Activated naive CD4-positive, alpha-beta T cell treated with Interleukin-2 at 50 U/mL for 16 hours (primary cell): ENCODE results near the gene TLR9.
"Not testable (repeated sequence)": the region's sequence is repeated elsewhere in the genome, so short reads cannot be mapped to it uniquely, and the experiment has no call there.

ENCODE experiments used
- DNase-seq: peaks from one replicate; pipeline ENCODE4 v3.0.0-alpha.2; 2020

Gene TLR9, protein sequence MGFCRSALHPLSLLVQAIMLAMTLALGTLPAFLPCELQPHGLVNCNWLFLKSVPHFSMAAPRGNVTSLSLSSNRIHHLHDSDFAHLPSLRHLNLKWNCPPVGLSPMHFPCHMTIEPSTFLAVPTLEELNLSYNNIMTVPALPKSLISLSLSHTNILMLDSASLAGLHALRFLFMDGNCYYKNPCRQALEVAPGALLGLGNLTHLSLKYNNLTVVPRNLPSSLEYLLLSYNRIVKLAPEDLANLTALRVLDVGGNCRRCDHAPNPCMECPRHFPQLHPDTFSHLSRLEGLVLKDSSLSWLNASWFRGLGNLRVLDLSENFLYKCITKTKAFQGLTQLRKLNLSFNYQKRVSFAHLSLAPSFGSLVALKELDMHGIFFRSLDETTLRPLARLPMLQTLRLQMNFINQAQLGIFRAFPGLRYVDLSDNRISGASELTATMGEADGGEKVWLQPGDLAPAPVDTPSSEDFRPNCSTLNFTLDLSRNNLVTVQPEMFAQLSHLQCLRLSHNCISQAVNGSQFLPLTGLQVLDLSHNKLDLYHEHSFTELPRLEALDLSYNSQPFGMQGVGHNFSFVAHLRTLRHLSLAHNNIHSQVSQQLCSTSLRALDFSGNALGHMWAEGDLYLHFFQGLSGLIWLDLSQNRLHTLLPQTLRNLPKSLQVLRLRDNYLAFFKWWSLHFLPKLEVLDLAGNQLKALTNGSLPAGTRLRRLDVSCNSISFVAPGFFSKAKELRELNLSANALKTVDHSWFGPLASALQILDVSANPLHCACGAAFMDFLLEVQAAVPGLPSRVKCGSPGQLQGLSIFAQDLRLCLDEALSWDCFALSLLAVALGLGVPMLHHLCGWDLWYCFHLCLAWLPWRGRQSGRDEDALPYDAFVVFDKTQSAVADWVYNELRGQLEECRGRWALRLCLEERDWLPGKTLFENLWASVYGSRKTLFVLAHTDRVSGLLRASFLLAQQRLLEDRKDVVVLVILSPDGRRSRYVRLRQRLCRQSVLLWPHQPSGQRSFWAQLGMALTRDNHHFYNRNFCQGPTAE

DNA sequence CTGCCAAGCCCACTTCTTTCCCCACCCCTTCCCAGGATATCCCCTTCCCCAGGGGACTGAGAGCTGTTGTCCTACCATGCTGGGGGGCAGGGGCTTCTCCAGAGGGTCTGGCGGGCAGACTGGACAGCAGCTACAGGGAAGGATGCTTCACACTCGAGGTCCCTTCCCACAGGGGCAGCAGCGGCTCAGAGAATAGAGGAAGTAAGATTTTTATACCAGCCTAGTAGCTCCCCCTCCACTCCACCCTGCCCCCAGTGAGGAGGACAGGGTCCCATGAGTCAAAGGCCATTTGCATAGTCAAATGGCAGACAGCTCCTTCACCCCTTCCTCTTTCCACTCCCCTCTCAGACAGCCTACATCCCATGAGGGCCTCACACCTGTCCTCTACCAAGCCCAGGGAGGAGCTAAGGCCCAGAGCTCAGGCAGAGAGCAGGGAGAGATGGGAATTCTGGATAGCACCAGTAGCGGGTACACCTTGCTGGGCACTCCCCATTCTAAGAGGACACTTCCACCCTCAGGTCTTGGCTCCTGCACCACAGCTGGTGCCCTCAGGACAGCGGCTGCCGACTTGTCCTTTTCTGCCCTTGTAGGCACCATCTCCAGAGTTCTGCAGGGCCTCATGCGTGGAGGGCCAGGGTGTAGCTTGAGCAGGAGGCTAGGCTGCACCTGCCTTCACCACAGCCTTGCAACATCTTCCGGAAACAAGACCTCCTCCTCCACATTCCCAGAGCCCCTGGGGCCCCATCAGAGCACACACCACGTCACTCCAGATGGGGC lies at the start of gene TLR9:
TLR9 (minus strand) TSS at position 194 of the 777 bp plus-strand sequence; CDS start at position 78, 116 bp downstream.
- no peak for DNase-seq

DNA sequence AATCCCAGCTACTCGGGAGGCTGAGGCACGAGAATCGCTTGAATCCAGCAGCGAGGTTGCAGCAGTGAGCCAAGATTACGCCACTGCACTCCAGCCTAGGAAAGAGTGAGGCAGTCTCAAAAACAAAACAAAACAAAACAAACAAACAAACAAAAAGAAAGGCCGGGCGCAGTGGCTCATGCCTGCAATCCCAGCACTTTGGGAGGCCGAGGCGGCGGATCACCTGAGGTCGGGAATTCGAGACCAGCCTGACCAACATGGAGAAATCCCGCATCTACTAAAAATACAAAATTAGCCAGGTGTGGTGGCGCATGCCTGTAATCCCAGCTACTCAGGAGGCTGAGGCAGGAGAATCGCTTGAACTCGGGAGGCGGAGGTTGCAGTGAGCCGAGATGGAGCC lies 49.3 kb upstream of the TLR9 start:
- DNase-seq: not testable (repeated sequence)

DNA sequence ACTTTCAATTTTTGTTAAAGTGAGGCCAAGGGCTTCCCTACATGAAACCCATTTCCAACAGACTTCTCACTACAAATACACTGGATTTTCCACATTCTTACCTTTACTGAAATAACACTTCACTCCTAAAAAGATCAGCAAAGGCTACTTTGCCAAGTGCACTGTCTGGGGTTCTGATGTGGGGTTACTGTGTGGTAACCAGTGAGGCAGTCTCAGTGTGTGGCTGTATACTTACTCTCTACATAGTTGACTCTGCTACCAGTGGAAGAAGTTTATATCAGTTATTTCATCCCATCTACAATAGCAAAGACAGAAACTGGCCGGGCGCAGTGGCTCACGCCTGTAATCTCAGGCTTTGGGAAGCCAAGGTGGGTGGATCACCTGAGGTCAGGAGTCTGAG lies 47.4 kb upstream of the TLR9 start:
- no peak for DNase-seq

DNA sequence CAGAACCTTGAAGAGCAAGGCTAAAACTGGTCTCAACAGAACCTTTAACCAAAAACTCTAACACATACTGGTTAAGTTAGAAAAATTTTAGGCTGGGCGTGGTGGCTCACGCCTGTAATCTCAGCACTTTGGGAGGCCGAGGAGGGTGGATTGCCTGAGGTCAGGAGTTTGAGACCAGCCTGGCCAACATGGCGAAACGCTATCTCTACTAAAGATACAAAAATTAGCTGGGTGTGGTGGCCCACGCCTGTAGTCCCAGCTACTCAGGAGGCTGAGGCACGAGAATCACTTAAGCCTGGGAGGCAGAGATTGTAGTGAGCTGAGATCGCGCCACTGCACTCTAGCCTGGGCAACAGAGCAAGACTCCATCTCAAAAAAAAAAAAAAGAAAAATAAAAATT lies 46.7 kb upstream of the TLR9 start:
- not testable (repeated sequence) for DNase-seq

DNA sequence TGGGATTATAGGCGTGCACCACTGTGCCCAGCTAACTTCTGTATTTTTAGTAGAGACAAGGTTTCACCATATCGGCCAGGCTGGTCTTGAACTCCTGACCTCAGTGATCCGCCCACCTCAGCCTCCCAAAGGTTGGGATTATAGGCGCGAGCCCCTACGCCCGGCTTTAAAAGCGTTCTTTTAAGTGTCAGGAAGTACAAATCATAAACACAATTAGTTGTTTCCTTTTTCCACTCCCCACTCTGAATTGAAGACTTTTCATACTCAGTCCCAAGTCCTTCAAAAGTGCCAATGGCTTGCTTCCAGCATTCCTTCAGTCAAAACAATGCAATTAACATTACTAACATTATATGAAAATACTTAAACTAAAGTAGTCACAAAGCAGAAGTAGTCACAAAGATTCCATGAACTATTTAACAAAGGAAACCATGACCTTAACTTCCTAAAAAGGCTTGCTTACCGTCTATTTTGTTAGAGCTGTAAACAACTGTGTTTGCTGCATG lies 44.9 kb upstream of the TLR9 start:
- no peak for DNase-seq

DNA sequence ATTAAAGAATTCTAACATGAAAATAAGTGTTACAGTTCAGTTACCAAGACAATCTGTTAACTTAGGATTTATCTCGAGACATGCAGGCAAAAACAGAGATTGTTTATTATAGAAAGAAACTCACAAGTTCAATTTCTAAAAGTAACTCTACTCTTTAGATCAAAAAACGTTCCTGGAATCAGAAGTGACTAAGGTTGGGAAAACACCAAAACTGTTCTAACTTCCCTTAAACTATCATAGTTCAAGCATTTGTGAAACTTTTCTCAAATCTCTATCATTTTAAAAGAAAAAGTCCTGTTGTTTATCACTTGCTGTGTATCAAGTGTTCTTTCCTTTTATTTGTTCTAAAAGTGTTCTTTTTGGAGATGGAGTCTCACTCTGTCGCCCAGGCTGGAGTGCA lies 44.3 kb upstream of the TLR9 start:
- no peak for DNase-seq

DNA sequence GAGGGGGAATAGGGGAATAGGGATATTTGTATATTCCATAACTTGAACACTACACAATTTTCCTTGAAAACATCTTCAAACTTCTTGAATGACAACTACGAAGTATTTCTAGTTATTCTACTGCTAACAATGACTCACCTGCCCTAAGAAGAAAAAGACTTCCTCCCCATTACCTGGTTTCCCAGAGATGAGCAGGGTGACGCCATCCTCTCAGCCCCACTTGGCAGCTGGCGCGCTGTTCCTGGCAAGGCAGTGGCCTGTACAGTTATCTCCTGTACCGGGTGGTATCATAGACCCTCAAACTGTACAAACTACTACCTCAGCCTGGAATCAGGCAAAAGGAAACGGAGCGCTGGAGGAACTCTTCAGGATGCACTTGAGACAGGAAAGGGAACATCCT lies 42.6 kb upstream of the TLR9 start:
- peak; percentile 55 for DNase-seq

DNA sequence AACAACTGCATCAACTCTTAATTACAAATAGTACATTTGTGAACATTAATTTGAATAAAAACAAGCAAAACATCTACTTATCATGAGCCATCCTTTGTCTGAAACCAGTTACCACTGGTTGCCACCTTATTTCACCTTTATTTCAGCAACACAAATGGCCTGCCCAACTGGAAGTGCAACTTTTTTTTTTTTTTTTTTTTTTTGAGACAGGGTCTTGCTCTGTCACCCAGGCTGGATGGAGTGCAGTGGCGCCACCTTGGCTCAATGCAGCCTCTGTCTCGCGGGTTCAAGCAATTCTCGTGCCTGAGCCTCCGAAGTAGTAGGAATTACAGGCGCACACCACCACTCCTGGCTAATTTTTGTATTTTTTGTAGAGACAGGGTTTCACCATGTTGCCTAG lies 39.9 kb upstream of the TLR9 start:
- no peak for DNase-seq

DNA sequence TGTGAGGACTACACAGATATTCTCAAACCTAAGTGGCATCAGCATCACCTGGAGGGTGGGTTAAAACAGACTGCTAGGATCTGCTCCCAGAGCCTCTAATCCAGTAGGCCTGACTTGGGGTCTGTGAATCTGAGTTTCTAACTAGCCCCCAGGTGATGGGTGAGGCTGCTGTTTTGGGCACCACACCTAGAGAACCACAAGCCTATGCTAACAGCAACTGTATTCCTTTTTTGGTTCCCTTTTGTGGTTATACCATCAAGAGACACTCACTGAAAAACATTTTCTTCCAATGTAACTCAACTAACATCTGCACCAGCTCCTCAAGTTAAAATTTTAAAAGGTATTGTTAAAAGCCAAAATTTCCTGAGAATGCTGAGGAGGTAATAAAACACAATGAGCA lies 37.0 kb upstream of the TLR9 start:
- no peak for DNase-seq

DNA sequence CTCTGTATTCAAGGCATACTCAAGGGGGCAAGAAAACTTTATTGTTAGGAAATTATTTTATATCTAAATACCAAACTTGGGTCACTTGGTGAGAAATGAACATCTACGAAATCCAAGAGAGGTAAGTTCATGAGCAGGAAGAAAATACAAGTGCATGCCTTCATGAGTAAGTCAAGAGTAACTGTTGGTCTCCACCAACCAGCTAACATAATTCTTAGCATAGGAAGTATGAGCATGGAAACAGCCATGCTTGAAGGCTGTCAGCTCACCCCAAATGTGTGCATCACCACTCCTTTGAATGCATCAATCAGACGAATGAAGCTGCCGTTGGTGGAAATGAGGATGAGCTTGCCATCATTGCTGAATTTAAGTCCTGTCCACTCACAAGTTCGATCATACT lies 34.0 kb upstream of the TLR9 start:
- DNase-seq: no peak

DNA sequence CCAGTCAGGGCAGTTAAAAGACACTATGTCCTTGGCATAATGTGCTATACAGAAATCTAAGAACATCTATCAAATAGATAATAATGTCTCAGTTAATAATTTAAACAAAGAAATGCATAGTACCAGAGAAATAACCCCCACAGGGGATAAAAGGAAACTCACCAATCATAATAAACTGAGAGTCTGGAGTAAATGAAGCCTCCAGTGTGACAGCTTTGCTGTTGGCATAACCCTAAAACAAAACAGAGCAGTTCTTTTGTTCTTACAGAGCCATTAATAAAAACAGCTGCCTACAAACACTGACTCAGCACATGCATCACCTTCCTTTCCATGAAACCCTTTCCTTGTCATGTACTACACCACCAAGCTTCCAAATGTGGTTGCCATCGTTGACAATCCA lies 33.6 kb upstream of the TLR9 start:
- no peak for DNase-seq

DNA sequence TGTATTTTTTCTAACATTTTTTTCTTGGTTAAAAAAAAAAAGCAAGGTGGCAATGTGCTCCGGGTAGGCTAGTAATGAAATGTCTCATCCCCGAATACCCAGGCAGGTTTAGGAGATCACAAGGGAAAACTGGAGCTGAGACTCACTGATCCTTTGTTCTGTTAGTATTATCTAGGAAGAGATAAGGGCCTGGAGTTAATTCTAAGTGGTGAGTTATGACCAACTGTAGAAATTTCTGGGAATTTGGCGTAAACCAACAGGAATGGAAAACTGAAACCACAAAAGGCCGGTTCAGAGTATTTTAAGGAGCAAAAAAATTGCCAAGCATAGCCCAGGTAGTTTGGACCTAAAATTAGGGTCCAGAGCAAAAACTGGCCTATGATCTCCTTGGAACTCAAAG lies 32.5 kb upstream of the TLR9 start:
- DNase-seq: no peak

DNA sequence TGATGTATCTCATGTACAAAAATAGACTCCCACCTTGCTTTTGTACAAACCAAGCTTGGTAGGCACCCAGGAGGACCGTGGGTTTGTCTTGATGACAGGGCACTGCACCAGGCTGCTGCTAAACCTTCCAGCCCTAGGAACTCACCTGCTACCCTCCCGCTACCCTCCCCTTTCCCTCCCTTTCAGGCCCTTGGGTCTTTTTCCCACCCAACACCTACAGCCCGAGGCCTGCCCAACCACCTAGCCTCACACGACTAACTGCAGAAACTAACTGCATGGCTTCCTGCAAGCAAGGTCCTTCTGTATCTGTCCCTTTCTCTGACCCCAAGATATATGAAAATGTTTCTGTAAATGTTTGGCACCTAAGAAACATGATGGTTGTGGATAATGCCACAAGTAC lies 31.2 kb upstream of the TLR9 start:
- DNase-seq: no peak

DNA sequence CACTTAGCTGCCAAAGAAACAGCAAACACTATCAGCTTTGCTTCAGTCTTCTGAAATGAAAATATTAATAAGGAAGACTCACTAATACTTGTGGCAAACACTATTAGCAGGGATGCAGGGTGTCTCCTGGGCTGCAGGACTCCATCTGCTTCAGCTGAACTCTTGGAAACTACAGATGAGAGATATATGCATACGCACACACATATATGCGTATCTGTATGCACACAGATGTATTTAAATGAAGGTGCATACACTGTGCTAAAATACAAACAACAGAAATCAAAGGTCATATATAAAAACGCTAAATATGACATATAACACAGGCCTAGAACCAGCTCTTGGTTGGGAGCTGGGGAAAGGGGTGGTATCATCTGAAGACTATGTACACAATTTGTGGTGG lies 30.7 kb upstream of the TLR9 start:
- DNase-seq: no peak

DNA sequence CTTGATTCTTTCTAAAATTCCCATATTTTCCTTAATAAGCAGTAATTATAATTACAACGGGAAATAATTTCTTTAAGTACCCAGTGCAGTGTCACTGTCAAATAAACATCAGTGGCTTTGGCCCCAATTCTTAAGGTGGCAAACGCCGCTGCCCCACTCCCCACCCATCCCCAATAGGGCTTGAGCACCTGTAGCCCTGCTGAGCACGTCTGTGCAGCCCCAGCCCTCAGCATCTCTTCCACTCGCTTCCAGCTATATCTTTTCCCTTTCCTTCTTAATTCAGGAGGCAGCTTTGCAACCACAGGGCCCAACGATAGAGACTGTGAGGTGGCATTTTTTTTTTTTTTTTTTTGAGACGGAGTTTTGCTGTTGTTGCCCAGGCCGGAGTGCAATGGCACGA lies 29.2 kb upstream of the TLR9 start:
- DNase-seq: no peak

DNA sequence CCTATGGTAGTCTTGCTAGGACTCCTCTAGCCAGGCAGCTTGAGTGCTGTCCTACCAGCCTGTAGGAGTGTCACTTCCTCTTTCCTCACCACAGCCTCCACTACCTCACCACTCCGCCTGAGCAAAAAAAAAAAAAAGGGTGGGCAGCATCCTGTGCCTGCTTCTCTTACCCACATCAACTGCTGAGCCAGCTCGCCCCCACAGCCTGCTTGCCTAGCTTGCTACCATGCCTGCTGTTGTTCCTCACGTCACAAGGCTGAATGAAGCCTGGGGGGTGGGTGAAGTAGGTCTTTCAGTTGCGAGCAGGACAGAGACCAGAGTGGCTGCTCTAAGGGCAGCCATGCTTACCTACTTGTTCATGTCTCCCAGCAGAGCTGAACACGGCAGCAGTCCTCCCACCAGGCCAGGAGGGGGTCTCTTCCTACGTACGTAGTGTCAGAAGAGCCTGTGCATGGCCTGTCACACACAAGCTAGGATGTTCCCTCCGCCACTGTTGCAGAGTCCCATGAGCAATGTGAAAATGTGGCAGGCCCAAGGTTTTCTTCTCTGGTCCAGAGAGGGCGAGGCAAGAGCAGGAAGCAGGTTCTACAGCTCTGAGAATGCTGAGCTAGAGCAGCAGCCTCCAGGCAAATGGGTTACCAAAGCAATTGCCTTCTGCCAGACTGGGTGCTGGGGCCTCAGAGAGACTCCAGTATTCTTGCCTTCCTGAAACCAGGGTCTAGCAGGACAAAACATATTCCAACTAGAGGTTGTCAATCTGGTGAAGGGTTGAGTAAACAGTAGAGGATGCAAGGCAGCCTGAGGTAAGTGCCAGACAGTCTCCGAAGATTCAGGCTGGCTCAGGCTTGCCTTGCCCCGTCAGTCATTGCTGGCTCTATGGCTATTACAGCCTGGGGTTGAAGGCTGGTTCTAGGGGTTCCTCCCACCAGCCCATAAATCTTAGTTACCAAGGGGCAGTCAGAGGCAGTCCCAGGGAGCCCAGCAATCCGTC lies 28.2 kb upstream of the TLR9 start:
- peak; percentile 88 for DNase-seq

DNA sequence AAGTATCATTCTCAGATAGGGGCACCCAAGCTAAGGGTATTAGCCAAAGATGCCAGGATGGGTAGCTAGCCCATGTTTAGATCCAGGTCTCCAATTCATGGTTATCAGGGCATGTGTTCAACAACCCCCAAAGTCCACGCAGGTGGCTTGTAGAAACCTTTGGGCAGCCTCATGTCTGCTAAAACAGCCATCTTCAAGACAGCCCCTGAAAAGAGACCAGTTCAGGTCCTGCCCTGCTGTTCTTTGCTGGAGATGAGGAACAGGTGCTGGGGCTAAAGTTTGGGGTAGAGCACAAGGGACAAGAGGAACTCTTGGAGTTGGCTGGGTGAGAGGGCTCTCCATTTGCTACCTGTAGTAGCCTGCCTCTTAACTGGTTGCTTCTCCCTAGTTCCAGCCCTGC lies 24.7 kb upstream of the TLR9 start:
- no peak for DNase-seq

DNA sequence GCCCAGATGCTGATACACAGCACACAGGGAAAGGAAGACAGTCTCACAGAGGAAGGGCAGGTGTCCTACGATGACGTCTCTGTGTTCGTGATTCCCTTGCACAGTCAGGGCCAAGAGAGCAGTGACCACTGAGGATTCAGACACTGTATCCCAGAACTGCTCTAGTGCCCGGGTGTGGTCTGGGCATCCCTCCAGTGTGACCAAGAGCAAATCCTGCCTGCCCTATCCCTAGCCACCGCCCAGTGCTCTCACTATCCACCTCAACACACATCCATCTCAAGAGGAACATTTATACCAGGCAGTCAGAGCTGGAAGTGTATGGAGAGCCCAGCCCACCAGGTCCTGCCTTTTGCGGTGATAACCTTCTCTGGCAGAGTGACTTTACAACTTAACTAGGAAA lies 24.2 kb upstream of the TLR9 start:
- DNase-seq: no peak

DNA sequence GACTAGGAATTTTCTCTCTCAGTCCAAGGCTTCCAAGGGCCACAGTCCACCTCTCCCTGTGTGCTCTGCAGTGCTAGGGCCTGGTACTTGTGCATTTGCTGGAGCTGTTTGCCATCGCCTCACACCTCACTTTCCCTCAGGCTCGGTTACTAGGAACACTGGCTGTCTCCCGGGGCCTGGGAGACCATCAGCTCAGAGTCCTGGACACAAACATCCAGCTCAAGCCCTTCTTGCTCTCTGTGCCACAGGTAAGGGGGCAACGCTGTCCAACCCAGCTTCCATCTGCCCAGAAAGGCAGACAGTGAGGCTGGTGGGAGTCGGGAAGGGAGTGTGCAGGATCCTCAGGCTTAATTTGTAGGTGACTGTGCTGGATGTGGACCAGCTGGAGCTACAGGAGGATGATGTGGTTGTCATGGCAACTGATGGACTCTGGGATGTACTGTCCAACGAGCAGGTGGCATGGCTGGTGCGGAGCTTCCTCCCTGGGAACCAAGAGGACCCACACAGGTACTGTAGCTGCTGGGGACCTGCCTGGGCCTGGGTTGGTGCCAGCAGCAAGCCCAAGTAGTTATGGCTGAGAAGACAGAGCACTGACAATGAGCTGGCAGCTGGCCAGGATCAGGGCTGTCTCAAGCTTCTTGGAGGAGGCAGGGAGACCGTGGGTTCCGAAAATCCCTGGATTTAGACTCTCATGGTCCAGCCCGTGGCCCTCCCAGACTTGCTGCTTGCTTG lies 23.5 kb upstream of the TLR9 start:
- no peak for DNase-seq

DNA sequence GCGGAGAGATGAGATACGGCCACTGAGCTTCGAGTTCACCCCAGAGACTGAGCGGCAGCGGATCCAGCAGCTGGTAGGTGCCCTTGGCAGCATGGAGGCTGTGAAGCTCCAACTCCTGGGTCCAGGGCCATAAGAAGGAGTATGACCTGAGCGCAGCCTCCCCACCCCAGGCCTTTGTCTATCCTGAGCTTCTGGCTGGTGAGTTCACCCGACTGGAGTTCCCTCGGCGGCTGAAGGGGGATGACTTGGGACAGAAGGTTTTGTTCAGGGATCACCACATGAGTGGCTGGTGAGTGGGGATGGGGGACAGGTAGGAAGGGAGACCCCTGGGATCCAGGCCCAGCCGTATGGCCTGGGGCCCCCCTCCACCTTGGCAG lies 22.7 kb upstream of the TLR9 start:
- DNase-seq: no peak
